ENCODE results near the gene RAB40B. TPM values are rescaled to one million over a fixed set of nuclear protein-coding genes. Genes with fewer than 3 reads are reported as not detected.

RAB40B gene, protein sequence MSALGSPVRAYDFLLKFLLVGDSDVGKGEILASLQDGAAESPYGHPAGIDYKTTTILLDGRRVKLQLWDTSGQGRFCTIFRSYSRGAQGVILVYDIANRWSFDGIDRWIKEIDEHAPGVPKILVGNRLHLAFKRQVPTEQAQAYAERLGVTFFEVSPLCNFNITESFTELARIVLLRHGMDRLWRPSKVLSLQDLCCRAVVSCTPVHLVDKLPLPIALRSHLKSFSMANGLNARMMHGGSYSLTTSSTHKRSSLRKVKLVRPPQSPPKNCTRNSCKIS
- 7.1 and 17.7 TPM in 2 replicates for total RNA-seq

DNA sequence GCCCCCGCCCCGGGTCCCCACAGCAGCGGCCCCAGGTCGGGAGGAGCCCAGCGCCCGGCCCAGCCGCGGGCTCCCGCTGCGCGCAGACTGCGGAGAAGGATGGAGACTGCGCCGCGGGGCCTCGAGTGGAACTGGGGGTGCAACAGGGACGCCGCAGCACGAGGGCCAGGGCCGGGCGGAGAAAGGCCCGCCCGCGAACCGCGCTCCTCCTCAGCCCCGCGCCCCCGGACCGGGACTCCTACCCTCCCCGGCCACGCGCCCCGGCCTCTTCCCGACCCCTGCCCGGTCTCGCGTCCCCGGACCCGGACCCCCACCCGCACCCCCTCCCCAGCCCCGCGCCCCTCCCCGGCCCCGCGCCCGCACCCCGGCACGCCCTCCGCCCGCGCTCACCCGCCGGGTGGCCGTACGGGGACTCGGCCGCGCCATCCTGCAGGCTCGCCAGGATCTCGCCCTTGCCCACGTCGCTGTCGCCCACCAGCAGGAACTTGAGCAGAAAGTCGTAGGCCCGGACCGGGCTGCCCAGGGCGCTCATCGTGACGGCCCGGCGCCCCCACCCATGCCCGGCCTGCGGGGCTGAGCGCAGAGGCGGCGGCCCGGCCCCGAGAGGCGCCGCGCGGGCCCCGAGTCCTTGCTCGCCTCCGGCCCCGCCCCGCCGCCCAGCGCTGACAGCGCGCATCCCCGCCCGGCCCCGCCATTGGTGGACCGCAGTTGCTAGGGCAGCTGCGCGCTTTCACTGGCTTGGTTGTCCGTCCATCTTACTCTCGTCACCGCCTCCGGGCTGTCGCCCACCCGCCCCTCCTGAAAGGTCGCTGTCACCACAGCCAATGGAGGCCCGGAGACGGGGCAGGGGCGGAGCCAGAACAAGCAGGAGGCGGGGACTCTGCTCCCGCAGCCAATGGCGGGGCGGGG is at the start of gene RAB40B:
Gene RAB40B (minus strand): TSS at position 634 of the 909 bp plus-strand sequence. CDS start 102 bp downstream, at position 532.

DNA sequence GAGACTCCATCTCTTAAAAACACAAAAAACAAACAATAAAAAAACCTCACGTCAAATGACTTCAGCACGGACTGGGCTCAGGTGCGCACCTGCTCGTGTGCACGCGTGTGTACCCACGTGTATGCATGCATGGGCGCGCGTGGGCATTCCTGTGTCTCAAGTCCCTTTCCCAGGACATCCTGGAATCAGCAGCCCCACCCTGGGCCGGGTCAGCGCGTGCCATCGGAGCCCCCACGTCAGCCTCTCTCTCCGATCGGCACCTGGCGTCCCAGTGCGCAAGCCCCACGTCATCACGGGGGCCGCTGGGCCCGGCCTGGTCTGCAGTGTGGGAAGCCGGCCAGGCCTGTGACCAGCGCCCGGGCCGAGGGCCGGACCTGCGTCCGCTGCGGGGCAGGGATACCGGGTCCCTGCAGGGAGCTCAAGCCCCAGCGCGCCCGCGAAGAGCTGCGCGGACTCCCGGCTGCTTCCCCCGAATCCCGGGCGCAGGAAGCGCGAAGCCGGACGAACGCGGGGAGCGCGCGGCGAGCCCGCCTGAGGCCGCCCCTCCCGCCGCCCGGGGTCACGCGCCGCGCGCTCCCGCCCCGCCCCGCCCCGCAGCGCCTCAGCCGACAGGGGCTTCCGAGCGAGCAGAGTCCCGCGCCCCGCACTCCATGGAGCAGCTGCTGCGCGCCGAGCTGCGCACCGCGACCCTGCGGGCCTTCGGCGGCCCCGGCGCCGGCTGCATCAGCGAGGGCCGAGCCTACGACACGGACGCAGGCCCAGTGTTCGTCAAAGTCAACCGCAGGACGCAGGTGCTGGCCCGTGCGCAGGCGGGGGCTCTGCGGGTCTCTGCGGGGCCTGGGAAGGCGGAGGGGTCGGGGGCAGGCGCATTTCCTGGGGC is 36.7 kb upstream of the RAB40B start, which contains the start of gene FN3K:
Gene FN3K (plus strand): TSS at position 629 of the 880 bp plus-strand sequence. CDS start 22 bp downstream, at position 651.

DNA sequence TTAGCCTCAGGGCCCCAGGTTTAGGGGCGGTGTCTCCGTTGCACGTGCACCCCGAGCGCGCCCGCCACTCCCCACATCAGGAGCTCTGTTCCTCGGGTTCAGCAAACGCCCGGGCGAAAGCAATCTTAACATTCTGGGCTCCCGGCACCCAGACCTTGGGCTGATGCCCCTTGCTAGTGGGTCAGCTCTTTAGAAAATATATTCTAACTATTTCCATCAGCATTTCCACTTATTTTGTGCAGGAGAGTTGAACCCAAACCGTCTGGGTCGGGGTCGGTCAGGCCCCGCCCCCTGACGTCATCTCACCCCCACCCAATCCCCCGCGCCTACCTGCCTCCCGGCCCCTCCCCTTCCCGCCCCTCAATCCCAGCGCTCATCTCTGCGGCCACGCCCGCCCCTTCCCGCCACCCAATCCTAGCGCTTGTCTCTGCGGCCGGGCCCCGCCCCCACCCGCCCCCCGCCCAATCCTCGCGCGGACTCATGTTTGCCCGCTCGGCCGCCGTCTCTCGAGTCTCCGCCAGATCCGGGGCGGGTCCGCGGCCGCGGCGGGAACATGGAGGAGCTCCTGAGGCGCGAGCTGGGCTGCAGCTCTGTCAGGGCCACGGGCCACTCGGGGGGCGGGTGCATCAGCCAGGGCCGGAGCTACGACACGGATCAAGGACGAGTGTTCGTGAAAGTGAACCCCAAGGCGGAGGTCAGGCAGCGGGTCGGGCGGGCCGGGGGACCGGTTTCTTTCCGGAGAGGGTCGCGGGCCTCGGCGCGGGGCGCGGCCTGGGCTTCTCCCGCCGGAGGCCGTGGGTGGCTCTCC is 17.9 kb upstream of the RAB40B start, which contains the start of gene FN3KRP:
Gene FN3KRP (plus strand): TSS at position 504 of the 808 bp plus-strand sequence. CDS start 50 bp downstream, at position 554.

DNA sequence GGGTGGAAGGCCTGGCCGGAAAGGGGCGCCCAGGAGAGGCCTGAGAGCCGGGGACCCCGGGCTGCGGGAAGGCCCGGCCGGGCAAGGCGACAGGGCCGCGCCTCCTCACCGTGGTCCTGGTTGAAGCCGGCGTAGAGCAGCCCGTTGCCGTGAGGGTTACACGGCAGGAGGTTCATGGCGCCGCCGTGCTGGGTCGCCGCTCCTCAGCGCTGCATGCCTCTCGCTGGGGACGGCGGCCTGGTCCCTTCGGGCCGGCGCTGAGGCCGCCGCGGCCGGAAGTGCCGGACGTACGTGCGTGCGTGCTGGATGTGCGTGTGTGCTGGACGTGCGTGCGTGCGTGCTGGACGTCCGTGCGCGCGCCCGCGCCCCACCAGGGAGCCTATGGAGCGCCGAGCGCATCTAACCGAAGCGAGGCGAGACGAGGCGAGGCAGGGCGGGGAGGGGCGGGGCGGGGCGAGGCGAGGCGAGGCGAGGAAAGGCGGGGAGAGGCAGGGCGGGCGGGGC is 50.3 kb downstream of the RAB40B start, which contains the start of gene WDR45B:
Gene WDR45B (minus strand): TSS at position 280 of the 504 bp plus-strand sequence. CDS start 104 bp downstream, at position 176.

Other genes with a start within 250 kb of the RAB40B start
- 31.2 and 39.1 TPM in 2 replicates for gene CYBC1, start 247.9 kb downstream of the RAB40B start, total RNA-seq
- gene NARF, start 240.0 kb downstream of the RAB40B start, total RNA-seq = 29.5 and 44.0 TPM in 2 replicates
- 45.4 and 48.2 TPM in 2 replicates for gene FOXK2, start 179.0 kb downstream of the RAB40B start, total RNA-seq
- gene WDR45B, start 50.3 kb downstream of the RAB40B start, total RNA-seq = 51.5 and 61.9 TPM in 2 replicates
- 13.6 and 16.7 TPM in 2 replicates for gene FN3KRP, start 18.0 kb upstream of the RAB40B start, total RNA-seq
- 0.34 and 1.0 TPM in 2 replicates for gene FN3K, start 36.9 kb upstream of the RAB40B start, total RNA-seq
- 39.1 and 61.7 TPM in 2 replicates for gene TBCD, start 53.4 kb upstream of the RAB40B start, total RNA-seq
- 0.08 and 0.70 TPM in 2 replicates for gene ZNF750, start 141.3 kb upstream of the RAB40B start, total RNA-seq

All from hair follicular keratinocyte (primary cell).